ENCODE data around the gene CCND3. TPM values are rescaled to one million over a fixed set of nuclear protein-coding genes. Genes with fewer than 3 reads are reported as not detected.

CCND3 gene
- total RNA-seq, 1 experiment from 2014 or later = 75.1 TPM

- BruUV-seq (replicated peaks) = no TSS peak
- no peak overlapping the region for H3K4me3 ChIP-seq
Observed at GRCh38 chr6:41929924-41930323, 11.7 kb downstream of the CCND3 start.

GRCh38 chr6:41927253-41927652, 14.4 kb downstream of the CCND3 start:
- H3K4me1 ChIP-seq (replicated peaks; ENCODE audit: insufficient read depth) = peaks cover 13% of the 10 kb centered on the region
- H3F3A ChIP-seq (ENCODE audit: insufficient read depth, low read depth) = peaks cover 17% of the 10 kb centered on the region; the same call in 1 of the 2 replicates
- BruUV-seq (replicated peaks) = no TSS peak
- no peak overlapping the region for H3K4me3 ChIP-seq
- no peak overlapping the region for H3K4me2 ChIP-seq
- peaks cover 59% of the 10 kb centered on the region for H4K20me1 ChIP-seq (ENCODE audit: insufficient read depth)
- ChIA-PET CTCF (no interaction called here), POLR2A (ENCODE audit: unreplicated experiment) (interaction anchor here (0.6 to 0.7 kb wide), 2 partner anchors 40 to 173 kb away, joined by 3 to 10 read pairs; no protein-coding TSS in a partner anchor)
- intact Hi-C loops (cut with micrococcal nuclease; ENCODE audit: unreplicated experiment) = no loop called here
- TF ChIP-seq CTCF (conservative IDR thresholded peaks at IDR 0.05) (no peak), EZH2 (IDR thresholded peaks at IDR 0.05; ENCODE audit: low read depth) (no peak)
- H3K9me2 ChIP-seq (ENCODE audit: insufficient read depth) = no peaks in the 10 kb centered on the region
- no peak overlapping the region for H2AFZ ChIP-seq
- H3K27ac ChIP-seq = no peak overlapping the region
- H3K27me3 ChIP-seq (ENCODE audit: insufficient read depth, low read depth) = no peaks in the 10 kb centered on the region
- DNase-seq = no peak
- no peaks in the 10 kb centered on the region for H3K9me3 ChIP-seq (ENCODE audit: insufficient read depth, low read depth)
- peaks cover 56% of the 10 kb centered on the region for H3K36me3 ChIP-seq (ENCODE audit: low read depth)
- H3K79me2 ChIP-seq (ENCODE audit: low read depth) = peaks cover 49% of the 10 kb centered on the region

More at GRCh38 chr6:41929924-41930323, 11.7 kb downstream of the CCND3 start:
- TF ChIP-seq CTCF (conservative IDR thresholded peaks at IDR 0.05) (no peak), EZH2 (IDR thresholded peaks at IDR 0.05; ENCODE audit: low read depth) (no peak)
- Histone ChIP-seq H3K27ac (no peak overlapping the region), H3K36me3 (ENCODE audit: low read depth) (peaks cover 53% of the 10 kb centered on the region), H3K9me2 (ENCODE audit: insufficient read depth) (no peaks in the 10 kb centered on the region), H3K9me3 (ENCODE audit: insufficient read depth, low read depth) (no peaks in the 10 kb centered on the region), H3K4me2 (no peak overlapping the region), H3F3A (ENCODE audit: insufficient read depth, low read depth) (peaks cover 43% of the 10 kb centered on the region), H2AFZ (no peak overlapping the region), H4K20me1 (ENCODE audit: insufficient read depth) (peaks cover 45% of the 10 kb centered on the region), H3K79me2 (ENCODE audit: low read depth) (peaks cover 23% of the 10 kb centered on the region), H3K27me3 (ENCODE audit: insufficient read depth, low read depth) (no peaks in the 10 kb centered on the region), H3K4me1 (replicated peaks; ENCODE audit: insufficient read depth) (no peaks in the 10 kb centered on the region)
- DNase-seq = no peak
- ChIA-PET CTCF (no interaction called here), POLR2A (ENCODE audit: unreplicated experiment) (no interaction called here)
- intact Hi-C loops (cut with micrococcal nuclease; ENCODE audit: unreplicated experiment) = no loop called here

- no peaks in the 10 kb centered on the region for H3K9me3 ChIP-seq (ENCODE audit: insufficient read depth, low read depth)
- H2AFZ ChIP-seq = peak overlapping the region; percentile 79; the same call in 1 of the 2 replicates
- H3F3A ChIP-seq (ENCODE audit: insufficient read depth, low read depth) = peaks cover 26% of the 10 kb centered on the region; the same call in 1 of the 2 replicates
- peak overlapping the region; percentile 88 for H3K27ac ChIP-seq
- BruUV-seq (replicated peaks) = TSS peak; percentile 42
- H3K79me2 ChIP-seq (ENCODE audit: low read depth) = peaks cover 81% of the 10 kb centered on the region
- peak overlapping the region; percentile 63 for H3K4me3 ChIP-seq
- TF ChIP-seq CTCF (conservative IDR thresholded peaks at IDR 0.05) = no peak
- TF ChIP-seq EZH2 (IDR thresholded peaks at IDR 0.05; ENCODE audit: low read depth) = no peak
- H4K20me1 ChIP-seq (ENCODE audit: insufficient read depth) = peaks cover 42% of the 10 kb centered on the region
- DNase-seq = no peak
- H3K9me2 ChIP-seq (ENCODE audit: insufficient read depth) = no peaks in the 10 kb centered on the region
- ChIA-PET CTCF (interaction anchor here (0.6 to 0.7 kb wide), 2 partner anchors 13 to 122 kb away, joined by 3 to 5 read pairs; no protein-coding TSS in a partner anchor), POLR2A (ENCODE audit: unreplicated experiment) (interaction anchor here (0.6 to 0.7 kb wide), 2 partner anchors 122 to 138 kb away, joined by 3 to 9 read pairs; no protein-coding TSS in a partner anchor)
- no peaks in the 10 kb centered on the region for H3K27me3 ChIP-seq (ENCODE audit: insufficient read depth, low read depth)
- intact Hi-C loops (cut with micrococcal nuclease; ENCODE audit: unreplicated experiment) = loop anchor here (5.0 kb wide), 2 partner anchors 120 to 305 kb away; no protein-coding TSS in a partner anchor
- peaks cover 36% of the 10 kb centered on the region for H3K4me1 ChIP-seq (replicated peaks; ENCODE audit: insufficient read depth)
- H3K36me3 ChIP-seq (ENCODE audit: low read depth) = peaks cover 14% of the 10 kb centered on the region
- H3K4me2 ChIP-seq = peak overlapping the region; percentile 97
Observed at GRCh38 chr6:41922154-41922553, 19.5 kb downstream of the CCND3 start.
